K562 (cell line): ENCODE data around the gene EEFSEC. TPM values are rescaled to one million over a fixed set of nuclear protein-coding genes. Genes with fewer than 3 reads are reported as not detected.

Source experiments
- CCAR2 ChIP-seq: fragments of 200-400 bp; formaldehyde crosslinking; IDR thresholded peaks from 2 replicates; pipeline ENCODE4 v1.6.1; 2017; ENCODE audit warnings: mild to moderate bottlenecking, low read depth, low read length
- CREBBP ChIP-seq: IDR thresholded peaks from one replicate; pipeline ENCODE4 v1.6.1; 2012; ENCODE audit warnings: low read depth, mild to moderate bottlenecking, control low read depth, inconsistent platforms, low read length
- GABPB2 ChIP-seq: fragments of 250-450 bp; sonication (Bioruptor Pico); conservative IDR thresholded peaks from 2 replicates; pipeline ENCODE4 v1.5.1; 2021; ENCODE audit warnings: mild to moderate bottlenecking
- HDGF ChIP-seq: fragments of 450-650 bp; IDR thresholded peaks from 2 replicates; pipeline ENCODE4 v1.6.1; 2016
- HIVEP1 ChIP-seq: fragments of 250-450 bp; sonication (Bioruptor Pico); IDR thresholded peaks from 2 replicates; pipeline ENCODE4 v1.4.0; 2020; ENCODE audit warnings: mild to moderate bottlenecking
- HNRNPUL1 ChIP-seq: fragments of 200-400 bp; formaldehyde crosslinking; IDR thresholded peaks from 2 replicates; pipeline ENCODE4 v1.6.1; 2017; ENCODE audit warnings: low read length
- MITF ChIP-seq: IDR thresholded peaks from 2 replicates; pipeline ENCODE4 v1.6.1; 2014; ENCODE audit warnings: antibody characterized with exemption
- NCOA2 ChIP-seq, 2 experiments: fragments of 450-650 bp; IDR thresholded peaks; 2 replicates each; pipeline ENCODE4 v1.6.1; 2018; ENCODE audit warnings: mild to moderate bottlenecking in 2 of 2, moderate library complexity in 1 of 2; ENCODE audit not compliant: partially characterized antibody in 2 of 2
- PKNOX1 ChIP-seq: fragments of 450-650 bp; IDR thresholded peaks from 2 replicates; pipeline ENCODE4 v1.6.1; 2016
- POLR2B ChIP-seq: fragments of 450-650 bp; IDR thresholded peaks from 2 replicates; pipeline ENCODE4 v1.6.1; 2018; ENCODE audit warnings: low read depth; ENCODE audit not compliant: partially characterized antibody
- RBFOX2 ChIP-seq: fragments of 200-400 bp; formaldehyde crosslinking; IDR thresholded peaks from 2 replicates; pipeline ENCODE4 v1.6.1; 2017; ENCODE audit warnings: low read depth, mild to moderate bottlenecking, low read length, moderate library complexity
- SAP30 ChIP-seq: fragments of 200-600 bp; sonication (generic); IDR thresholded peaks from 2 replicates; pipeline ENCODE4 v1.6.1; 2012; ENCODE audit warnings: borderline replicate concordance, low read depth, mild to moderate bottlenecking, moderate library complexity, low read length, control low read depth, inconsistent platforms; ENCODE audit not compliant: insufficient read depth, poor library complexity, severe bottlenecking
- SLC30A9 ChIP-seq: fragments of 250-450 bp; sonication (Bioruptor Pico); IDR thresholded peaks from 2 replicates; pipeline ENCODE4 v1.8.0; 2022; ENCODE audit warnings: mild to moderate bottlenecking, moderate library complexity
- SREBF1 ChIP-seq: fragments of 150-350 bp; IDR thresholded peaks from 2 replicates; pipeline ENCODE4 v1.6.1; 2014; ENCODE audit warnings: antibody characterized with exemption, low read depth, low read length, borderline replicate concordance
- SRSF3 ChIP-seq: fragments of 200-400 bp; formaldehyde crosslinking; IDR thresholded peaks from 2 replicates; pipeline ENCODE4 v1.6.1; 2016; ENCODE audit warnings: mild to moderate bottlenecking, low read length, moderate library complexity; ENCODE audit not compliant: insufficient read depth
- STAT5A ChIP-seq: IDR thresholded peaks from 2 replicates; pipeline ENCODE4 v1.6.1; 2012; ENCODE audit warnings: low read length, inconsistent platforms, borderline replicate concordance
- TAF15 ChIP-seq: fragments of 200-400 bp; formaldehyde crosslinking; IDR thresholded peaks from 2 replicates; pipeline ENCODE4 v1.6.1; 2017; ENCODE audit warnings: mild to moderate bottlenecking, low read depth, low read length, moderate library complexity
- U2AF1 ChIP-seq: fragments of 200-400 bp; formaldehyde crosslinking; optimal IDR thresholded peaks from 2 replicates; pipeline ENCODE3; 2017; ENCODE audit warnings: mild to moderate bottlenecking, low read depth, low read length, moderate library complexity
- XRCC4 ChIP-seq: IDR thresholded peaks from one replicate; pipeline ENCODE4 v1.6.1; 2011; ENCODE audit not compliant: insufficient read depth, insufficient read length; ENCODE audit errors: extremely low read depth
- ZNF134 ChIP-seq: fragments of 250-450 bp; sonication (Bioruptor Pico); conservative IDR thresholded peaks from 2 replicates; pipeline ENCODE4 v1.4.0; 2020
- ZNF217 ChIP-seq: sonication (generic); formaldehyde crosslinking; IDR thresholded peaks from 2 replicates; pipeline ENCODE4 v1.8.0; 2022; ENCODE audit warnings: mild to moderate bottlenecking, missing genetic modification reagents
- ZNF77 ChIP-seq: fragments of 250-450 bp; sonication (Bioruptor Pico); IDR thresholded peaks from 2 replicates; pipeline ENCODE4 v1.5.0; 2020
- polyA plus RNA-seq, 8 experiments: library from polyadenylated mRNA; depleted of rRNA in 4 of 8; stranded (reverse) in 5 of 8; unstranded in 3 of 8; fragments of >200 nt; fragmentation: Nextera tagmentation in 2 of 8; fragmentation: Illumina TruSeq in 1 of 8; extraction: Ambion mirVana in 2 of 8; extraction: Trizol in 1 of 8; gene quantifications; 2 replicates each; pipeline versions ENCODE4 v1.2.1 to v1.2.3, GENCODE V29; 2011 to 2014; ENCODE audit warnings: inconsistent platforms in 1 of 8, missing spikeins in 1 of 8
- total RNA-seq, 7 experiments: library from RNA; depleted of rRNA in 6 of 7; stranded (reverse); fragments of >200 nt in 6 of 7; fragmentation: Illumina TruSeq in 2 of 7; extraction: Trizol in 2 of 7; gene quantifications; 2 replicates each; pipeline versions ENCODE4 v1.2.1 to v1.2.3, GENCODE V29; 2011 to 2021; ENCODE audit warnings: low replicate concordance in 1 of 7
- TF ChIP-seq, protein P1 (sequence below): IDR thresholded peaks from 3 replicates; pipeline ENCODE4 v1.6.1; 2011; ENCODE audit warnings: borderline replicate concordance, mild to moderate bottlenecking; ENCODE audit not compliant: insufficient read length, insufficient read depth
- TF ChIP-seq, protein P2 (sequence below): sonication (generic); formaldehyde crosslinking; IDR thresholded peaks from 2 replicates; pipeline ENCODE4 v1.4.0; 2020; ENCODE audit warnings: mild to moderate bottlenecking, missing genetic modification reagents

The EEFSEC gene
- total and polyA plus RNA-seq, 9 of the 15 experiments (the other 6 are each of a cell fraction or from before 2014, with no cell fraction given), result 0.35 to 11.8 (median 7.7) TPM

DNA sequence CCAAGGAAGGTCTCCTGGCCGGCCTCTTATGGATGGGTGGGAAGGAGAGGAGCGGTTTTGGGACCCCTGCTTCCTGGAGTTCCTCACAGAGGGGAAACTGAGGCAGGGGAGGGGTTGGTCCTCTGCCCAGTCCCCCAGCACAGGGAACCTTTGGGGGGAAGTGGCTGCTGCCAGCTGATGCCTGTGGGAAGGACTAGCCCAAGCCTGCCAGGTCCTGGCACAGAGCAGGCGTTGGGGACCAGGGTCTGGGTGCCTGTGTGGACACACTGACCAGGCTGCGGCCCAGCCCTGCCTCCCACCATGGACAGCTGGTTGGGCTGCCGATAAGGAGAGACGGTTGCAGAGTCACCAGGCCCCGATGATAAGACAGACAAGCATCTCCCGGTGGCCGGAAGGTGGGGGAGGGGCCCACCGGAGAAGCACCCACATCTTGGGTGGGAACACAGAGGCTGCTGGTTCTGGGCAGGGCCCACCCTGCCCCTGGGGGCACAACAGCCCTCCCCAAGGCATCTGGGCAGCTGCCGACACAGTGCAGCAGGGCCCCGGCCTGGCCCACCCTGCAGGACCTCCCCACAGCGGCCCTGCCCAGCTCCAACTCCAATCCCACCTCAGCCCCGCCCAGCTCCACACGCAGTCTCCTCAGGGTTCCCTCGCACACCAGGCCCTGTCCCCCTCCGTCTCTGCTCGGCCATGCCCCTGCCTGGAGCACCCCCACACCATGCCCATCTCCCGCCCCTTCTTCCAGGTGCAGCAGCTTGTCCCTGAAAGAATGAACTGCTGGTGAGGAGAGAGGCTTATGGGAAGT, 262.7 kb downstream of the EEFSEC start (continued):
- TF ChIP-seq ZNF77 (CRISPR knock-in tag) (no peak), XRCC4 (no peak), CREBBP (no peak), GABPB2 (CRISPR knock-in tag) (no peak), HDGF (peak; percentile 96), MITF (peak; percentile 79), RBFOX2 (peak; percentile 94), U2AF1 (no peak), HIVEP1 (CRISPR knock-in tag) (no peak), NCOA2 (IDR thresholded peaks at IDR 0.05; ENCODE audit: partially characterized antibody in 2 of 2) (no peak), TAF15 (no peak), ZNF217 (no peak), CCAR2 (no peak), STAT5A (peak; percentile 71; the same call in 1 of the 2 replicates), PKNOX1 (peak; percentile 39; the same call in 1 of the 2 replicates), SREBF1 (no peak), POLR2B (peak; percentile 62), SRSF3 (no peak; the same call in 1 of the 2 replicates), ZNF134 (CRISPR knock-in tag) (peak; percentile 26), SLC30A9 (CRISPR knock-in tag) (no peak), SAP30 (no peak), HNRNPUL1 (no peak)
- TF ChIP-seq, protein P1, sequence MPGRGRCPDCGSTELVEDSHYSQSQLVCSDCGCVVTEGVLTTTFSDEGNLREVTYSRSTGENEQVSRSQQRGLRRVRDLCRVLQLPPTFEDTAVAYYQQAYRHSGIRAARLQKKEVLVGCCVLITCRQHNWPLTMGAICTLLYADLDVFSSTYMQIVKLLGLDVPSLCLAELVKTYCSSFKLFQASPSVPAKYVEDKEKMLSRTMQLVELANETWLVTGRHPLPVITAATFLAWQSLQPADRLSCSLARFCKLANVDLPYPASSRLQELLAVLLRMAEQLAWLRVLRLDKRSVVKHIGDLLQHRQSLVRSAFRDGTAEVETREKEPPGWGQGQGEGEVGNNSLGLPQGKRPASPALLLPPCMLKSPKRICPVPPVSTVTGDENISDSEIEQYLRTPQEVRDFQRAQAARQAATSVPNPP, result no peak
- TF ChIP-seq, protein P2, sequence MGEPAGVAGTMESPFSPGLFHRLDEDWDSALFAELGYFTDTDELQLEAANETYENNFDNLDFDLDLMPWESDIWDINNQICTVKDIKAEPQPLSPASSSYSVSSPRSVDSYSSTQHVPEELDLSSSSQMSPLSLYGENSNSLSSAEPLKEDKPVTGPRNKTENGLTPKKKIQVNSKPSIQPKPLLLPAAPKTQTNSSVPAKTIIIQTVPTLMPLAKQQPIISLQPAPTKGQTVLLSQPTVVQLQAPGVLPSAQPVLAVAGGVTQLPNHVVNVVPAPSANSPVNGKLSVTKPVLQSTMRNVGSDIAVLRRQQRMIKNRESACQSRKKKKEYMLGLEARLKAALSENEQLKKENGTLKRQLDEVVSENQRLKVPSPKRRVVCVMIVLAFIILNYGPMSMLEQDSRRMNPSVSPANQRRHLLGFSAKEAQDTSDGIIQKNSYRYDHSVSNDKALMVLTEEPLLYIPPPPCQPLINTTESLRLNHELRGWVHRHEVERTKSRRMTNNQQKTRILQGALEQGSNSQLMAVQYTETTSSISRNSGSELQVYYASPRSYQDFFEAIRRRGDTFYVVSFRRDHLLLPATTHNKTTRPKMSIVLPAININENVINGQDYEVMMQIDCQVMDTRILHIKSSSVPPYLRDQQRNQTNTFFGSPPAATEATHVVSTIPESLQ (CRISPR knock-in tag), result no peak; the same call in 1 of the 2 replicates
